Panc1 (cell line): ENCODE measurements around the gene DLG2.
"Not testable (repeated sequence)": the region's sequence is repeated elsewhere in the genome, so short reads cannot be mapped to it uniquely, and the experiment has no call there.

ENCODE experiments used
- CTCF ChIP-seq: fragments of 450-650 bp; IDR thresholded peaks from 2 replicates; pipeline ENCODE4 v1.5.1; 2017; ENCODE audit warnings: mild to moderate bottlenecking
- POLR2AphosphoS5 ChIP-seq: IDR thresholded peaks from 2 replicates; pipeline ENCODE4 v1.6.1; 2012; ENCODE audit warnings: mild to moderate bottlenecking, low read depth, low read length, moderate library complexity
- SIN3A ChIP-seq: IDR thresholded peaks from 2 replicates; pipeline ENCODE4 v1.6.1; 2012; ENCODE audit warnings: low read depth, mild to moderate bottlenecking, low read length, moderate library complexity, borderline replicate concordance; ENCODE audit not compliant: insufficient read depth
- TCF7L2 ChIP-seq: IDR thresholded peaks from 2 replicates; pipeline ENCODE4 v1.6.1; 2011; ENCODE audit warnings: mild to moderate bottlenecking, low read depth, low read length, inconsistent platforms
- TF ChIP-seq, protein P1 (sequence below), 2 experiments: IDR thresholded peaks; 2 replicates each; pipeline ENCODE4 v1.6.1; 2011 to 2012; ENCODE audit warnings: low read depth in 2 of 2, control low read depth in 1 of 2, low read length in 1 of 2, mild to moderate bottlenecking in 1 of 2, moderate library complexity in 1 of 2; ENCODE audit not compliant: insufficient read depth in 1 of 2

GRCh38 chr11:84840201-84840600 lies 786.9 kb downstream of the DLG2 start:
- not testable (repeated sequence) for TF ChIP-seq CTCF, TCF7L2, SIN3A, POLR2AphosphoS5
- TF ChIP-seq, protein P1, sequence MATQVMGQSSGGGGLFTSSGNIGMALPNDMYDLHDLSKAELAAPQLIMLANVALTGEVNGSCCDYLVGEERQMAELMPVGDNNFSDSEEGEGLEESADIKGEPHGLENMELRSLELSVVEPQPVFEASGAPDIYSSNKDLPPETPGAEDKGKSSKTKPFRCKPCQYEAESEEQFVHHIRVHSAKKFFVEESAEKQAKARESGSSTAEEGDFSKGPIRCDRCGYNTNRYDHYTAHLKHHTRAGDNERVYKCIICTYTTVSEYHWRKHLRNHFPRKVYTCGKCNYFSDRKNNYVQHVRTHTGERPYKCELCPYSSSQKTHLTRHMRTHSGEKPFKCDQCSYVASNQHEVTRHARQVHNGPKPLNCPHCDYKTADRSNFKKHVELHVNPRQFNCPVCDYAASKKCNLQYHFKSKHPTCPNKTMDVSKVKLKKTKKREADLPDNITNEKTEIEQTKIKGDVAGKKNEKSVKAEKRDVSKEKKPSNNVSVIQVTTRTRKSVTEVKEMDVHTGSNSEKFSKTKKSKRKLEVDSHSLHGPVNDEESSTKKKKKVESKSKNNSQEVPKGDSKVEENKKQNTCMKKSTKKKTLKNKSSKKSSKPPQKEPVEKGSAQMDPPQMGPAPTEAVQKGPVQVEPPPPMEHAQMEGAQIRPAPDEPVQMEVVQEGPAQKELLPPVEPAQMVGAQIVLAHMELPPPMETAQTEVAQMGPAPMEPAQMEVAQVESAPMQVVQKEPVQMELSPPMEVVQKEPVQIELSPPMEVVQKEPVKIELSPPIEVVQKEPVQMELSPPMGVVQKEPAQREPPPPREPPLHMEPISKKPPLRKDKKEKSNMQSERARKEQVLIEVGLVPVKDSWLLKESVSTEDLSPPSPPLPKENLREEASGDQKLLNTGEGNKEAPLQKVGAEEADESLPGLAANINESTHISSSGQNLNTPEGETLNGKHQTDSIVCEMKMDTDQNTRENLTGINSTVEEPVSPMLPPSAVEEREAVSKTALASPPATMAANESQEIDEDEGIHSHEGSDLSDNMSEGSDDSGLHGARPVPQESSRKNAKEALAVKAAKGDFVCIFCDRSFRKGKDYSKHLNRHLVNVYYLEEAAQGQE (IDR thresholded peaks at IDR 0.05; ENCODE audit: insufficient read depth in 1 of 2, low read depth in 2 of 2, low read length in 1 of 2) = not testable (repeated sequence)
